Mucosa of rectum (tissue), 2 donors: ENCODE data around the gene ZNF683.

Experiments
- H3K27ac ChIP-seq, 2 donors: one replicate each; pipeline ENCODE4 v1.7.0; 2013; ENCODE audit warnings: inconsistent platforms in 2 of 2, low read depth in 2 of 2, low read length in 2 of 2
- H3K27me3 ChIP-seq, 2 donors: one replicate each; pipeline ENCODE4 v1.7.0; 2013; ENCODE audit warnings: low read length in 2 of 2; ENCODE audit not compliant: control insufficient read depth in 2 of 2, insufficient read depth in 2 of 2
- H3K36me3 ChIP-seq, 2 donors: one replicate each; pipeline ENCODE4 v1.7.0; 2013; ENCODE audit warnings: low read length in 2 of 2; ENCODE audit not compliant: control insufficient read depth in 2 of 2, insufficient read depth in 2 of 2
- H3K4me1 ChIP-seq, 2 donors: one replicate each; pipeline ENCODE4 v1.7.0; 2013; ENCODE audit warnings: low read length in 2 of 2, mild to moderate bottlenecking in 1 of 2; ENCODE audit not compliant: control insufficient read depth in 2 of 2, insufficient read depth in 2 of 2
- H3K4me3 ChIP-seq, 2 donors: one replicate each; pipeline ENCODE4 v1.7.0; 2013; ENCODE audit warnings: low read length in 2 of 2
- H3K9ac ChIP-seq, 2 donors: one replicate each; pipeline ENCODE4 v1.7.0; 2013; ENCODE audit warnings: low read length in 2 of 2, low read depth in 1 of 2, mild to moderate bottlenecking in 1 of 2
- H3K9me3 ChIP-seq, 2 donors: one replicate each; pipeline ENCODE4 v1.7.0; 2013; ENCODE audit warnings: low read length in 2 of 2; ENCODE audit not compliant: control insufficient read depth in 2 of 2
- donor health status: healthy.
- donor health status: Normal muscosa, but diverticular disease.

The ZNF683 gene

DNA sequence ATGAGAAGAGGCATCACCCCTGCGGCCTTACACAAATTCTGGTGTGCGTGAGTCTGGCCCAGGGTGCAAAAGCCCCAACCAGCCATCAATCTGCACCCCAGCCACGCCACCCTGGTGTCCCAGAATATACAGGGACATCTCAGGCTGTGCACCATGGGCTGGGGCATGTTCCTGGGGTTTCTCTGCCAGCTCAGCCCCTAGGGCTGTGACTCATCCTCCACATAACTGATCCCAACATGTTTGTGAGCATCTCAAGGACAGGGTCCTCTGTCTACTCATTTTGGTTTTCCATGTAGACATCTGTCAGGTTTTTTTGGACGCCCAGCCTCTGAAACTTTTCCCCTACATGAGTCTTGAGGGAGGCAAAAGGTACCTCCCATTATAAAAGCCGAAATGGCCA is 511 bp downstream of the ZNF683 start:
- no peaks in the 10 kb centered on the region for H3K36me3 ChIP-seq
- no peak overlapping the region for H3K4me3 ChIP-seq
- H3K9me3 ChIP-seq = no peaks in the 10 kb centered on the region
- no peak overlapping the region for H3K27ac ChIP-seq
- H3K4me1 ChIP-seq = no peaks in the 10 kb centered on the region
- H3K9ac ChIP-seq = no peak overlapping the region
- H3K27me3 ChIP-seq = peaks cover 0 to 2% of the 10 kb centered on the region in 2 donors

DNA sequence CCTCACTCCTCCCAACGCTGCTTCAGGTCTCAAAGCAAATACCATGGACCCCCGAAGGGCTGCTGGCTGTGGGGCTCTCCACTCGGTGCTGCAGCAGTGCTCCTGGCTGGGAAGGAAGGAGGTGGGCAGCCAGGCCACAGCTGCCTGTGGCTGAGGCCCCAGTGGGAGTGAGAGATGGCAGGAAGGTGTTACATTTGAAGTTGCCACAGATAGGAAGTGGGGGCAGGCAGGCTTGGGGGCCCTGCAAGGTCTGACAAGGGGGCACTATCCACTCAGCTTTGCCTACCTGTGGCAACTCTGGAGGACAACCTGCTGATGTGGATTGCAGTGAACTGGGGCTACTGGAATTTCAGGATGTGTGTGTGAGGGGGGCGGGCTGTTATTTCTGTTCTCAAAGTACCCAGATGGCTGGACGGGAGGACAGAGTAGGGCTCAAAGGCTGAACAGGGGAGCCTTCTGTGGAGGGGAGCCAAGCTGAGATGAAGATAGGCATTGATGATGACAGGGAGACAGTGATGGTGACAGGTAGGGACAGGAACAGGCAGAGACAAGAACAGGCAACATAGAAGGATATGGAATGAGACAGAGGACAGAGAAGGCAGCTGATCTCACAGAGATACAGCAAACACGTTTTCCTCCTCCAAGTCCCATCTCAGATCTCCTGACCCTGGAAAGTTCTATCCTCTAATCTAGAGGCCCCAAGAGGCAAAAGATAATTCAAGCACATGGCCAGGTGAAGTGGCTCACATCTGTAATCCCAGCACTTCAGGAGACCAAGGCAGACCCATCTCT is 1.8 kb downstream of the ZNF683 start:
- H3K36me3 ChIP-seq = no peaks in the 10 kb centered on the region
- H3K27me3 ChIP-seq = peaks cover 0 to 2% of the 10 kb centered on the region in 2 donors
- no peaks in the 10 kb centered on the region for H3K9me3 ChIP-seq
- no peak overlapping the region for H3K27ac ChIP-seq
- H3K9ac ChIP-seq = no peak overlapping the region
- no peaks in the 10 kb centered on the region for H3K4me1 ChIP-seq
- no peak overlapping the region for H3K4me3 ChIP-seq

DNA sequence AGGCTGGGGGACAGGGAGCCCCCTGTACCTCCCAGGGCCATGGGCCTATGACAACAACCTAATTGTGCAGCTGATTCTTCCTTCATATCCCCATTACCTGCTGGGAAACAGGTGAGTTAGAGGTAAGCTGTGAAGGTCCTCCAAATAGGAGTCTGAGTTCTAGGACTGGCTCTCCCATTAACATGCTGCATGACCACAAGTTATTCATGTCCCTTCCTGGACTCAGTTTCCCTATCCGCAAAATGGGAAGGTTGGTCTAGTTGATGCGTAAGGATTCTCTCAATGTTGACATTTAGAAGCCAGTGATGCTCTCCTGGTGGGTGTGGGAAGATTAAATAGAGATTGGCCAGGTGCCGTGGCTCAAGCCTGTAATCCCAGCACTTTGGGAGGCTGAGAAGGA is 4.1 kb downstream of the ZNF683 start:
- no peak overlapping the region for H3K9ac ChIP-seq
- no peak overlapping the region for H3K4me3 ChIP-seq
- H3K4me1 ChIP-seq = peaks cover 0 to 2% of the 10 kb centered on the region in 2 donors
- peaks cover 0 to 6% of the 10 kb centered on the region in 2 donors for H3K27me3 ChIP-seq
- H3K27ac ChIP-seq = no peak overlapping the region
- H3K36me3 ChIP-seq = no peaks in the 10 kb centered on the region
- no peaks in the 10 kb centered on the region for H3K9me3 ChIP-seq

DNA sequence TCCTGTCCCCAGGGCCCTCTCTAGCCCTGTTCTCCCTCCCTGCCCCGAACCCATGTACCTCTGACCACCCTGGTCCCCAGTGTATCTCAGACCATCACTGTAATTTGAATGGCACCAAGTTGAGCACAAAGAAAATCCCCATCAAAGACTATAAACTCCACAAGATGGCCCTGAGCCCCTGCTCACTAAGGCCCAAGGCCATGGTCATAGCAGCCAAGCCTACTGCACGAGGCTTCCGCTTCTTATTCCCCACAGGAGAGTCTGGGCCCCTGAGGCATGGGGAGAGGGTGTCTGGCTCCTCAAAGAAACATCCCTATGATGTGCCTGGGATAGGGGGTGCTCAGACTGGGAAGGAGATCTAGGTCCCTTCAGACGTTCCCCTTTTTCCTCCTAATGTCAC is 4.5 kb downstream of the ZNF683 start:
- Histone ChIP-seq H3K9ac (no peak overlapping the region), H3K4me1 (peaks cover 0 to 4% of the 10 kb centered on the region in 2 donors), H3K36me3 (no peaks in the 10 kb centered on the region), H3K27me3 (peaks cover 0 to 6% of the 10 kb centered on the region in 2 donors), H3K9me3 (no peaks in the 10 kb centered on the region), H3K4me3 (no peak overlapping the region), H3K27ac (no peak overlapping the region)

DNA sequence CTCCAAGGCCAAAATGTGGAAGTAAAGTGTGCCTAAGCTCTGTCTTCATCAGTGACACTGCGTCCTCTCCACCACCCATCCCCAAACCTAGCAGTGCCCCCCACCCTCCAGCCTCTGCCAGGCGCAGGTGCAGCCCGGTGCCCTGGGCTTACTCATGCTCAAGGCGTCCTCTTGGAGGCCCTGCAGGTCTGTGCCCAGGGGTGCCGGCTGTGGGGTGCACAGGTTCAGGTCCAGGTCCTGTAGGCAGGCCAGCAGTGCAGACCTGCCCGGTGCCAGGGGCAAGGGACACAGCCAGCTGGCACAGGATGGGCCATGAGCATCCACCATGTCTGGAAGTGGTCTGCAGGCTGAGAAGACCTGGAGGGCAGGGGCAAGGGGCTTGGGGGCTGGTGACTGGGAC is 5.1 kb downstream of the ZNF683 start:
- no peak overlapping the region for H3K27ac ChIP-seq
- no peaks in the 10 kb centered on the region for H3K36me3 ChIP-seq
- H3K9me3 ChIP-seq = no peaks in the 10 kb centered on the region
- H3K4me1 ChIP-seq = peaks cover 0 to 4% of the 10 kb centered on the region in 2 donors
- H3K4me3 ChIP-seq = no peak overlapping the region
- H3K9ac ChIP-seq = no peak overlapping the region
- peaks cover under 1 to 10% of the 10 kb centered on the region in 2 donors for H3K27me3 ChIP-seq

DNA sequence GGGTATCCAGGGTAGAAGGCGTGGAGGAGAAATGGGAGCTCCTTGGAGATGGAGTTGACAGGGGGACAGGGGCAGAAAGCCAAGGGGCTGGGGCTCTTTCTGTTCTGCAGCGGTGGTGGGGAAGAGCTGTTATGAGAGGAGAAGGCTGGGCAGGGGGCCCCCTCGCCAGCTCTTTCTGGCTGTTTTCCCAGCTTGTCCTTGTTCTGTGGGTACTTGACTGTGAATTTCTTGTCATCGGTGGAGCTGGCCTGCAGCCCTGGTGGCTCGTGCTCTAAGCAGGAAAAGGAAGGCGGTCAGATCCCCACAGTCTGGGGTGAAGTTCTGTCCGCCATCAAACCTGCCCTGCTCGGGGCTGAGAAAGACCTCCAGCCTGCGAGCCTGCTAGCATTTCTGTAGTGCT is 7.6 kb downstream of the ZNF683 start:
- Histone ChIP-seq H3K4me3 (no peak overlapping the region), H3K9me3 (no peaks in the 10 kb centered on the region), H3K9ac (no peak overlapping the region), H3K4me1 (peaks cover 11 to 14% of the 10 kb centered on the region in 2 donors), H3K36me3 (no peaks in the 10 kb centered on the region), H3K27ac (no peak overlapping the region), H3K27me3 (peaks cover 15 to 21% of the 10 kb centered on the region in 2 donors)

DNA sequence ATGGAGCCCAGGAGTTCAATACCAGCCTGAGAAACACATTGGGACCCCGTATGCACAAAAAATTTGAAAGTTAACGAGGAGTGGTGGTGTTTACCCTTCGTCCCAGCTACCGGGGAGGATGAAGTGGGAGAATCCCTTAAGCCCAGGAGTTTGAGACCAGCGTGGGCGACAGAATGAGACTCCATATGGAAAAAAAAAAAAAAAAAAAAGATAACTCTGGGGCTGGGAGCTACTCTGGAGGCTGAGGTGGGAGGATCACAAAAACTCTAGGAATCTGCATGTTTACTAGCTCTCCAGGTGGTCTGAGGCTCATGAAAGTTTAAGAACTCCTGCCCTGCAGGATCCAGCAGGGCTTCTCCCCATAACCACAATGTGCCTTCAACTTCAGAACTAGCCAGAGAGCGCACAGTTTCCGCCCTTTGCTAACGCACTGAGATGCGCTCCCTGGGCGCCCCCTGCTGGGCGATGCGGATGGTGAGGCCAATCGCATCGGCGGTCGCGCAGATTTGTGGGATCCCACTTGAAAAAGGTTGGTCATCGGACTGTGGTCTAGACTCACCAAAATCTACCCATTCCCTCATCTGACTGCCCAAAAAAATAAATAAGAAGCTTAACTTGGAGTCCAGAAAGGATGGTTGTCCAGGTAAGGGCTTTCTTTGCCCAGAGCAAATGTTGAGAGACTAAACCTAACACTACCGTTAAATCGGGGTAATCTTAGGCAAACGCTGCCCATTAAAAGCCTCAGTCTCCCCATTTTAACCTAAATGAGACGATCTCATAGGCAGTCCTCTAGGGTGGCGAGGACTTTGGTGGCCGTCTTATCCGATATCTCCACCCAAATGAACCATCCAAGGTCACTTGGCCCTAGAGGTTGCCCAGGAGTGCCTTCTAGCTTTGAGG is 8.8 kb downstream of the ZNF683 start:
- Histone ChIP-seq H3K9me3 (no peaks in the 10 kb centered on the region), H3K4me3 (no peak overlapping the region), H3K4me1 (peaks cover 21% of the 10 kb centered on the region in 2 donors), H3K9ac (no peak overlapping the region), H3K27ac (no peak overlapping the region), H3K27me3 (peaks cover 15 to 21% of the 10 kb centered on the region in 2 donors), H3K36me3 (no peaks in the 10 kb centered on the region)

DNA sequence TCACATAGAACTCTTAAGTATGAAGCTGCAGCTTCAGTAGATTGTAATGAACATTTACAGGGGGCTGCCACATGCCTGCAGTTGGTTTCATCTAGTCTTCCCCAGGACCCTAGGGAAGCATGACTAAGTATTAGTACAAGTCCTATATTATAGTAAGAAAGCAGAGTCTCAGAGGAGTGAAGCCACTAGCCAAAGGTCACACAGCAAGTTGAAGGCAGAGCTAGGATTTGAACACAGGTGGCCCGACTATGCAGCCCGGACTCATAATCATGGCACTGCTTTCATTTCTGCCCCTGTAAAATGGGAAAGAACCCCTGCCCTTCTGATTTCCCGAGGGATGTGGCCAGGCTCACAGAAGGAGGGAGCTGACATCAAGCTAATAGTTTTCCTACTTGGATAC is 10.2 kb downstream of the ZNF683 start:
- Histone ChIP-seq H3K4me1 (peaks cover 25 to 31% of the 10 kb centered on the region in 2 donors), H3K27me3 (peaks cover 15 to 21% of the 10 kb centered on the region in 2 donors), H3K9me3 (no peaks in the 10 kb centered on the region), H3K9ac (no peak overlapping the region), H3K27ac (no peak overlapping the region), H3K4me3 (no peak overlapping the region), H3K36me3 (no peaks in the 10 kb centered on the region)

DNA sequence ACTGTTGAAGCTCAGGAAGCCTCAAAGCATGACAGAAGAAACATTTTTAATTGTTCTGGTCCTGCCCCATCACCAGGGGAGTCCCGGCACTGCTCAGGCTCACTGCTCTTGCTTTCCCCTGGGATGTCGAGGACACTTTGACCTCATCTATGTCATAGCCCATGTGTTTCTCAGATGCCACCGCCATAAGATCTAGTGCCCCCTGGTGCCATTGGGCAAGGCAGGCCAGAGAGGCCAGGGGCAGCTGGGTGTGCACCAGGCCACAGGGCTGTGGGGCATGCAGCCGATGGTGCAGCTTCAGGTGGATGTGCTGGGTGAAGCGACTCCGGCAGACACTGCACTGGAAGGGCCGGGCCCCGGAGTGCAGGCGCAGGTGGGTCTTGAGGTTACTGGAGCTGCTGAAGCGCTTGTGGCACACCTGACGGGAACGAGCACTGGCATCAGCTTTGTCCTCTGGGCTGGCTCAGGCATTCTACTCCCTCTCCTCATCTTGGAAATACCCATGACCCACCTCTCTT is 10.9 kb downstream of the ZNF683 start:
- H3K4me1 ChIP-seq = peaks cover 29 to 36% of the 10 kb centered on the region in 2 donors
- H3K9ac ChIP-seq = no peak overlapping the region
- H3K36me3 ChIP-seq = no peaks in the 10 kb centered on the region
- no peaks in the 10 kb centered on the region for H3K9me3 ChIP-seq
- H3K4me3 ChIP-seq = no peak overlapping the region
- H3K27ac ChIP-seq = no peak overlapping the region
- peaks cover 15 to 21% of the 10 kb centered on the region in 2 donors for H3K27me3 ChIP-seq
